Kidney (tissue), 14 donors: Measurements from ENCODE around the gene GREB1. TPM values are rescaled to one million over a fixed set of nuclear protein-coding genes. Genes with fewer than 3 reads are reported as not detected.

Experiments used
- DNase-seq, 5 donors: peaks; one replicate each; pipeline ENCODE4 v3.0.0-alpha.2; 2013 to 2020
- FAIRE-seq: peaks from 2 replicates; lab custom pipeline; 2012; peaks lifted over from hg19 to GRCh38; lab: Jason Lieb, UNC
- H3K27ac ChIP-seq, 2 donors: one replicate each; pipeline ENCODE4 v1.7.0; 2013; ENCODE audit warnings: low read depth in 2 of 2, low read length in 2 of 2, inconsistent platforms in 1 of 2
- H3K27me3 ChIP-seq: one replicate; pipeline ENCODE4 v1.7.1; 2013; ENCODE audit warnings: low read length, inconsistent platforms; ENCODE audit not compliant: control insufficient read depth, insufficient read depth
- H3K36me3 ChIP-seq, 3 donors: one replicate each; pipeline versions ENCODE4 v1.7.0 to v1.7.1; 2013; ENCODE audit warnings: low read length in 3 of 3, control low read depth in 1 of 3, inconsistent platforms in 1 of 3; ENCODE audit not compliant: insufficient read depth in 3 of 3, control insufficient read depth in 2 of 3
- H3K4me1 ChIP-seq, 3 donors: one replicate each; pipeline versions ENCODE4 v1.7.0 to v1.7.1; 2013; ENCODE audit warnings: low read length in 3 of 3, inconsistent platforms in 1 of 3, low read depth in 1 of 3; ENCODE audit not compliant: control insufficient read depth in 2 of 3, insufficient read depth in 2 of 3
- H3K4me3 ChIP-seq, 3 donors: one replicate each; pipeline versions ENCODE4 v1.7.0 to v1.8.1; 2013; ENCODE audit warnings: low read length in 3 of 3, control low read depth in 1 of 3, inconsistent platforms in 1 of 3
- H3K9ac ChIP-seq, 3 donors: one replicate each; pipeline versions ENCODE4 v1.7.0 to v1.7.1; 2013; ENCODE audit warnings: low read length in 3 of 3, control low read depth in 1 of 3, inconsistent platforms in 1 of 3
- H3K9me3 ChIP-seq, 3 donors: one replicate each; pipeline versions ENCODE4 v1.7.0 to v1.7.1; 2013; ENCODE audit warnings: low read length in 3 of 3, control low read depth in 1 of 3, inconsistent platforms in 1 of 3; ENCODE audit not compliant: control insufficient read depth in 2 of 3, insufficient read depth in 1 of 3
- intact Hi-C: fragments of 100-400 bp; cut with DNase I; formaldehyde crosslinking; loops from one replicate; pipeline ENCODE4 v1.11.1; 2022
- polyA plus RNA-seq: library from polyadenylated mRNA; stranded (reverse); fragments of 350-450 nt; fragmentation: Illumina TruSeq; extraction: RNeasy Lipid Tissue Mini Kit (QIAGEN cat#74804); gene quantifications from one replicate; pipeline ENCODE4 v1.2.3, GENCODE V29; 2014; ENCODE audit warnings: low read depth, low replicate concordance; ENCODE audit not compliant: insufficient read depth
- total RNA-seq: library from RNA; stranded (reverse); fragmentation: NEBNext Ultra II Directional; extraction: Animal tissue kit (Norgen Biotek cat#: 25700); gene quantifications from one replicate; pipeline ENCODE4 v1.2.1, GENCODE V29; 2021
- TF ChIP-seq, protein P1 (sequence below): IDR thresholded peaks from 3 replicates; pipeline ENCODE4 v1.5.1; 2012; ENCODE audit warnings: mild to moderate bottlenecking, moderate library complexity, borderline replicate concordance; ENCODE audit not compliant: insufficient read depth; ENCODE audit errors: extremely low read depth
- donor health status: control.
- donor health status: control.
- donor health status: control.
- donor health status: control.
- donor health status: control.
- donor health status: DM: yes; HTN: yes; CAD: no.
- donor health status: Normal renal cell carcinoma (clear cell type).

The GREB1 gene
- total and polyA plus RNA-seq, 2 donors from 2014 or later, result 0.98 to 1.8 TPM

GRCh38 chr2:11652553-11652952, 118.7 kb downstream of the GREB1 start:
- DNase-seq (no peak), FAIRE-seq (no peak)
- Histone ChIP-seq H3K9ac (no peak overlapping the region), H3K4me1 (no peaks in the 10 kb centered on the region), H3K4me3 (no peak overlapping the region), H3K9me3 (no peaks in the 10 kb centered on the region), H3K36me3 (no peaks in the 10 kb centered on the region), H3K27me3 (no peaks in the 10 kb centered on the region), H3K27ac (no peak overlapping the region)
- TF ChIP-seq, protein P1, sequence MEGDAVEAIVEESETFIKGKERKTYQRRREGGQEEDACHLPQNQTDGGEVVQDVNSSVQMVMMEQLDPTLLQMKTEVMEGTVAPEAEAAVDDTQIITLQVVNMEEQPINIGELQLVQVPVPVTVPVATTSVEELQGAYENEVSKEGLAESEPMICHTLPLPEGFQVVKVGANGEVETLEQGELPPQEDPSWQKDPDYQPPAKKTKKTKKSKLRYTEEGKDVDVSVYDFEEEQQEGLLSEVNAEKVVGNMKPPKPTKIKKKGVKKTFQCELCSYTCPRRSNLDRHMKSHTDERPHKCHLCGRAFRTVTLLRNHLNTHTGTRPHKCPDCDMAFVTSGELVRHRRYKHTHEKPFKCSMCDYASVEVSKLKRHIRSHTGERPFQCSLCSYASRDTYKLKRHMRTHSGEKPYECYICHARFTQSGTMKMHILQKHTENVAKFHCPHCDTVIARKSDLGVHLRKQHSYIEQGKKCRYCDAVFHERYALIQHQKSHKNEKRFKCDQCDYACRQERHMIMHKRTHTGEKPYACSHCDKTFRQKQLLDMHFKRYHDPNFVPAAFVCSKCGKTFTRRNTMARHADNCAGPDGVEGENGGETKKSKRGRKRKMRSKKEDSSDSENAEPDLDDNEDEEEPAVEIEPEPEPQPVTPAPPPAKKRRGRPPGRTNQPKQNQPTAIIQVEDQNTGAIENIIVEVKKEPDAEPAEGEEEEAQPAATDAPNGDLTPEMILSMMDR, result no peak
- intact Hi-C loops, result no loop called here

DNA sequence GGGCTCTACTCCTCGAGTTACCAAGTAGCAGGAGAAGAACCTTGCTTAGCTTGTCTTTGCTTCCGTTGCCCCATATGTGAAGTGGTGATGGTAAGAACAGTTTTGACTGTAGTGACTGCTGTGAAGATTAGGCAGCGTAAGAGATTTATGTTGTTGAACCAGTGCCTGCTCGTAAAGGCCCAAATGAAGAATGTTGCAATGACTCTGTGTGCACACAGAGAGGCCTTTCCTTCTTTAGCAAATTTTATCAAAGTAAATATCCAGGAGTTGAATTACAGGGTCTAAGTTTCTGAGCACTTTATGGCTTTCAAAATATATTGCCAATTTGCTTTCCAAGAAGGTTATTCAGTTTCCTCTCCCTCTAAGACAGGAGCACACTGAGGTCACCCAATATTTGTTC, 121.7 kb downstream of the GREB1 start:
- Histone ChIP-seq H3K4me3 (no peak overlapping the region), H3K9ac (no peak overlapping the region), H3K4me1 (no peaks in the 10 kb centered on the region), H3K27me3 (no peaks in the 10 kb centered on the region), H3K27ac (no peak overlapping the region), H3K36me3 (no peaks in the 10 kb centered on the region), H3K9me3 (no peaks in the 10 kb centered on the region)
- TF ChIP-seq, protein P1, result no peak
- intact Hi-C loops, result no loop called here
- DNase-seq (peak in 2 of 5 donors; percentile 49 to 58), FAIRE-seq (no peak)

DNA sequence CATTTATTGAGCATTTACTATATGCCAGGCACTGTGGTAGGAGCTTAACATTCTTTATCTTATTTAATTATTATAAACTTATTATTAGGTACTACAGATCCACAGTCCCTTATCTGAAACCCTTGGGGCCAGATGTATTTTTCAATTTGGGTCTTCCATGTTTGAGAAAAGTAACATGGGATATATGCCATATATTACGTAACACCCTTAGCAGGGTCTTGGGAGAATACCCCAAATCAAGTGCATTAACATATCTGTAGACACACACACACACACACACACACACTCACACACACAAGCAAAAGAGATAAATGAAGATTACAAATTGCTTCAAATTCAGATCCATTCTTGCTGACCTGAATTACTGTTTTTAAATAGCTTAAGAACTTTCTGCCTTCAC, 122.4 kb downstream of the GREB1 start:
- TF ChIP-seq, protein P1, result no peak
- no peak for DNase-seq
- intact Hi-C loops, result no loop called here
- H3K9me3 ChIP-seq, result no peaks in the 10 kb centered on the region
- H3K9ac ChIP-seq, result no peak overlapping the region
- H3K4me3 ChIP-seq, result no peak overlapping the region
- no peaks in the 10 kb centered on the region for H3K4me1 ChIP-seq
- H3K27ac ChIP-seq, result no peak overlapping the region
- H3K36me3 ChIP-seq, result no peaks in the 10 kb centered on the region
- FAIRE-seq, result no peak
- no peaks in the 10 kb centered on the region for H3K27me3 ChIP-seq

- TF ChIP-seq, protein P1, result no peak
- H3K9me3 ChIP-seq, result no peaks in the 10 kb centered on the region
- DNase-seq, result no peak
- no peak overlapping the region for H3K9ac ChIP-seq
- no peak overlapping the region for H3K27ac ChIP-seq
- H3K4me1 ChIP-seq, result no peaks in the 10 kb centered on the region
- H3K27me3 ChIP-seq, result no peaks in the 10 kb centered on the region
- intact Hi-C loops, result no loop called here
- H3K4me3 ChIP-seq, result no peak overlapping the region
- no peak for FAIRE-seq
- no peaks in the 10 kb centered on the region for H3K36me3 ChIP-seq
Measured at GRCh38 chr2:11656671-11657101, 122.8 kb downstream of the GREB1 start.
